Activated T-helper 1 cell treated with Interleukin-2 at 50 U/mL for 16 hours (primary cell): ENCODE results near the gene RPS24.
"Not testable (repeated sequence)": the region's sequence is repeated elsewhere in the genome, so short reads cannot be mapped to it uniquely, and the experiment has no call there.

ENCODE experiments used
- DNase-seq: peaks from one replicate; pipeline ENCODE4 v3.0.0-alpha.2; 2020; ENCODE audit warnings: low read depth

Gene RPS24

GRCh38 chr10:78033637-78034470 is at the start of gene RPS24:
RPS24 (plus strand) TSS chr10:78033863; CDS start chr10:78033902, 39 bp downstream.
- DNase-seq, result peak; percentile 89

- no peak for DNase-seq
Measured at GRCh38 chr10:77984986-77985385, 48.7 kb upstream of the RPS24 start.

GRCh38 chr10:77987671-77988255 is 45.9 kb upstream of the RPS24 start:
- DNase-seq, result no peak

- DNase-seq, result no peak
Measured at GRCh38 chr10:77989081-77989724, 44.5 kb upstream of the RPS24 start.

- DNase-seq, result no peak
Measured at GRCh38 chr10:77993620-77994019, 40.0 kb upstream of the RPS24 start.

- not testable (repeated sequence) for DNase-seq
Measured at GRCh38 chr10:77998780-77999179, 34.9 kb upstream of the RPS24 start.

- no peak for DNase-seq
Measured at GRCh38 chr10:78000206-78000605, 33.5 kb upstream of the RPS24 start.

- DNase-seq, result no peak
Measured at GRCh38 chr10:78000956-78001472, 32.6 kb upstream of the RPS24 start.

GRCh38 chr10:78002541-78003288 is 30.9 kb upstream of the RPS24 start:
- DNase-seq, result no peak

GRCh38 chr10:78004215-78005026 is 29.2 kb upstream of the RPS24 start:
- no peak for DNase-seq

GRCh38 chr10:78007172-78007571 is 26.5 kb upstream of the RPS24 start:
- no peak for DNase-seq

GRCh38 chr10:78009662-78010061 is 24.0 kb upstream of the RPS24 start:
- no peak for DNase-seq

- no peak for DNase-seq
Measured at GRCh38 chr10:78010278-78010677, 23.4 kb upstream of the RPS24 start.

- no peak for DNase-seq
Measured at GRCh38 chr10:78011065-78011464, 22.6 kb upstream of the RPS24 start.

GRCh38 chr10:78013564-78013963 is 20.1 kb upstream of the RPS24 start:
- no peak for DNase-seq

- no peak for DNase-seq
Measured at GRCh38 chr10:78015546-78015945, 18.1 kb upstream of the RPS24 start.

GRCh38 chr10:78017856-78018255 is 15.8 kb upstream of the RPS24 start:
- DNase-seq, result no peak

GRCh38 chr10:78019264-78019663 is 14.4 kb upstream of the RPS24 start:
- DNase-seq, result no peak

GRCh38 chr10:78021201-78021600 is 12.5 kb upstream of the RPS24 start:
- no peak for DNase-seq

- no peak for DNase-seq
Measured at GRCh38 chr10:78023741-78024140, 9.9 kb upstream of the RPS24 start.

- no peak for DNase-seq
Measured at GRCh38 chr10:78025685-78026364, 7.8 kb upstream of the RPS24 start.
